Sigmoid colon (tissue), 7 donors: Measurements from ENCODE around the gene GUCY1A2. TPM values are rescaled to one million over a fixed set of nuclear protein-coding genes. Genes with fewer than 3 reads are reported as not detected.
"Not testable (repeated sequence)": the region's sequence is repeated elsewhere in the genome, so short reads cannot be mapped to it uniquely, and the experiment has no call there.

Experiments
- DNase-seq: peaks from one replicate; pipeline ENCODE4 v3.0.0-alpha.2; 2019
- H3K27ac ChIP-seq, 4 donors: fragments of 200-600 bp; sonication (generic); one replicate each; pipeline ENCODE4 v1.5.1; 2016 to 2019; ENCODE audit warnings: mild to moderate bottlenecking in 1 of 4
- H3K27me3 ChIP-seq, 3 donors: fragments of 200-600 bp; sonication (generic); one replicate each; pipeline ENCODE4 v1.5.1; 2019; ENCODE audit warnings: mild to moderate bottlenecking in 1 of 3
- H3K36me3 ChIP-seq, 4 donors: fragments of 200-600 bp; sonication (generic); one replicate each; pipeline ENCODE4 v1.5.1; 2016 to 2019
- H3K4me1 ChIP-seq, 4 donors: fragments of 200-600 bp; sonication (generic); one replicate each; pipeline ENCODE4 v1.5.1; 2017 to 2019
- H3K4me3 ChIP-seq, 4 donors: fragments of 200-600 bp; sonication (generic); one replicate each; pipeline ENCODE4 v1.5.1; 2017 to 2019; ENCODE audit warnings: mild to moderate bottlenecking in 2 of 4, moderate library complexity in 1 of 4
- H3K9me3 ChIP-seq, 4 donors: fragments of 200-600 bp in 3 of 4; sonication (generic) in 3 of 4; one replicate each; pipeline versions ENCODE4 v1.5.1 to v1.6.1; 2013 to 2019
- EP300 ChIP-seq, 4 donors: sonication (generic); formaldehyde crosslinking; IDR thresholded peaks; one replicate each; pipeline ENCODE4 v1.6.1; 2017; ENCODE audit warnings: antibody characterized with exemption in 4 of 4
- POLR2A ChIP-seq, 2 donors: fragments of 450-650 bp; IDR thresholded peaks; one replicate each; pipeline ENCODE4 v1.6.1; 2016; ENCODE audit warnings: antibody characterized with exemption in 2 of 2, mild to moderate bottlenecking in 2 of 2, moderate library complexity in 2 of 2
- POLR2AphosphoS5 ChIP-seq, 4 donors: sonication (generic); formaldehyde crosslinking; IDR thresholded peaks; one replicate each; pipeline ENCODE4 v1.6.1; 2017; ENCODE audit warnings: antibody characterized with exemption in 4 of 4
- WGBS, 2 donors: extraction: QIAGEN DNeasy Blood & Tissue Kit; methylation state at CpG; one replicate each; pipeline ENCODE4 v1.1.7; 2013; 5-methylcytosine and 5-hydroxymethylcytosine counted together
- intact Hi-C: fragments of 100-400 bp; cut with DNase I; formaldehyde crosslinking; loops from one replicate; pipeline ENCODE4 v1.15.1; 2023
- polyA plus RNA-seq, 3 donors: library from polyadenylated mRNA; stranded (reverse); fragments of 200-250 nt; gene quantifications; one replicate each; pipeline ENCODE4 v1.2.3, GENCODE V29; 2013
- total RNA-seq, 4 donors: library from RNA; depleted of rRNA; stranded (reverse); fragments of >200 nt; gene quantifications; one replicate each; pipeline ENCODE4 v1.1.0, GENCODE V29; 2016
- TF ChIP-seq, protein P1 (sequence below), 4 experiments: fragments of 450-650 bp in 3 of 4; fragments of 200-600 bp in 1 of 4; IDR thresholded peaks; one replicate each; pipeline ENCODE4 v1.5.1; 2016 to 2019; ENCODE audit warnings: antibody characterized with exemption in 4 of 4, mild to moderate bottlenecking in 3 of 4, moderate library complexity in 2 of 4
- donor health status: healthy with polysubstance abuse.
- donor health status: Bipolar disorder and iron deficiency.
- donor health status: healthy.

Gene GUCY1A2
- total and polyA plus RNA-seq, 7 donors: under 0.01 to 2.9 (median 1.6) TPM; not detected in 1

GRCh38 chr11:106794058-106794457 lies 224.2 kb downstream of the GUCY1A2 start:
- no peak for TF ChIP-seq EP300 (IDR thresholded peaks at IDR 0.05)
- TF ChIP-seq, protein P1, sequence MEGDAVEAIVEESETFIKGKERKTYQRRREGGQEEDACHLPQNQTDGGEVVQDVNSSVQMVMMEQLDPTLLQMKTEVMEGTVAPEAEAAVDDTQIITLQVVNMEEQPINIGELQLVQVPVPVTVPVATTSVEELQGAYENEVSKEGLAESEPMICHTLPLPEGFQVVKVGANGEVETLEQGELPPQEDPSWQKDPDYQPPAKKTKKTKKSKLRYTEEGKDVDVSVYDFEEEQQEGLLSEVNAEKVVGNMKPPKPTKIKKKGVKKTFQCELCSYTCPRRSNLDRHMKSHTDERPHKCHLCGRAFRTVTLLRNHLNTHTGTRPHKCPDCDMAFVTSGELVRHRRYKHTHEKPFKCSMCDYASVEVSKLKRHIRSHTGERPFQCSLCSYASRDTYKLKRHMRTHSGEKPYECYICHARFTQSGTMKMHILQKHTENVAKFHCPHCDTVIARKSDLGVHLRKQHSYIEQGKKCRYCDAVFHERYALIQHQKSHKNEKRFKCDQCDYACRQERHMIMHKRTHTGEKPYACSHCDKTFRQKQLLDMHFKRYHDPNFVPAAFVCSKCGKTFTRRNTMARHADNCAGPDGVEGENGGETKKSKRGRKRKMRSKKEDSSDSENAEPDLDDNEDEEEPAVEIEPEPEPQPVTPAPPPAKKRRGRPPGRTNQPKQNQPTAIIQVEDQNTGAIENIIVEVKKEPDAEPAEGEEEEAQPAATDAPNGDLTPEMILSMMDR (IDR thresholded peaks at IDR 0.05): no peak
- TF ChIP-seq POLR2A (IDR thresholded peaks at IDR 0.05): no peak
- TF ChIP-seq POLR2AphosphoS5 (IDR thresholded peaks at IDR 0.05): no peak
- H3K27me3 ChIP-seq: no peaks in the 10 kb centered on the region
- no peaks in the 10 kb centered on the region for H3K4me1 ChIP-seq
- H3K27ac ChIP-seq: no peak overlapping the region
- intact Hi-C loops: no loop called here
- H3K9me3 ChIP-seq: peaks cover 0 to 5% (median 0%) of the 10 kb centered on the region in 4 donors
- DNase-seq: no peak
- H3K36me3 ChIP-seq: no peaks in the 10 kb centered on the region
- no peak overlapping the region for H3K4me3 ChIP-seq

- DNase-seq: no peak
- TF ChIP-seq, protein P1 (IDR thresholded peaks at IDR 0.05): no peak
- TF ChIP-seq EP300 (IDR thresholded peaks at IDR 0.05) (no peak), POLR2A (IDR thresholded peaks at IDR 0.05) (no peak), POLR2AphosphoS5 (IDR thresholded peaks at IDR 0.05) (no peak)
- Histone ChIP-seq H3K27ac (no peak overlapping the region), H3K36me3 (no peaks in the 10 kb centered on the region), H3K4me3 (no peak overlapping the region), H3K4me1 (peaks cover 0 to 9% (median 2%) of the 10 kb centered on the region in 4 donors), H3K27me3 (no peaks in the 10 kb centered on the region), H3K9me3 (peaks cover 0 to 5% (median 0%) of the 10 kb centered on the region in 4 donors)
- WGBS, 2 donors: 89 to 91% methylated on average over 3 of the region's 3 CpGs
- intact Hi-C loops: no loop called here
These were observed 228.9 kb downstream of the GUCY1A2 start for GRCh38 chr11:106789406-106789805.

GRCh38 chr11:106787454-106787853 lies 230.8 kb downstream of the GUCY1A2 start:
- Histone ChIP-seq H3K27ac (no peak overlapping the region), H3K27me3 (no peaks in the 10 kb centered on the region), H3K4me3 (no peak overlapping the region), H3K9me3 (peaks cover 0 to 5% (median 0%) of the 10 kb centered on the region in 4 donors), H3K4me1 (peaks cover 0 to 9% (median 2%) of the 10 kb centered on the region in 4 donors), H3K36me3 (no peaks in the 10 kb centered on the region)
- no peak for DNase-seq
- WGBS, 2 donors: 85 to 96% methylated on average over 1 of the region's 1 CpG
- intact Hi-C loops: no loop called here
- TF ChIP-seq, protein P1 (IDR thresholded peaks at IDR 0.05): no peak
- TF ChIP-seq EP300 (IDR thresholded peaks at IDR 0.05) (no peak), POLR2A (IDR thresholded peaks at IDR 0.05) (no peak), POLR2AphosphoS5 (IDR thresholded peaks at IDR 0.05) (no peak)

- no peak overlapping the region for H3K4me3 ChIP-seq
- H3K27me3 ChIP-seq: no peaks in the 10 kb centered on the region
- H3K36me3 ChIP-seq: no peaks in the 10 kb centered on the region
- no peak for DNase-seq
- TF ChIP-seq EP300 (IDR thresholded peaks at IDR 0.05) (no peak), POLR2AphosphoS5 (IDR thresholded peaks at IDR 0.05) (no peak)
- TF ChIP-seq, protein P1 (IDR thresholded peaks at IDR 0.05): no peak
- peaks cover 0 to 5% (median 0%) of the 10 kb centered on the region in 4 donors for H3K9me3 ChIP-seq
- intact Hi-C loops: no loop called here
- peaks cover 0 to 9% (median 2%) of the 10 kb centered on the region in 4 donors for H3K4me1 ChIP-seq
- H3K27ac ChIP-seq: no peak overlapping the region
- WGBS, 2 donors: 67 to 69% methylated on average over 3 of the region's 3 CpGs
These were observed 232.2 kb downstream of the GUCY1A2 start for GRCh38 chr11:106785913-106786650.

GRCh38 chr11:106777302-106777701 lies 241.0 kb downstream of the GUCY1A2 start:
- intact Hi-C loops, H3K4me1 ChIP-seq, H3K9me3 ChIP-seq, H3K27ac ChIP-seq, H3K36me3 ChIP-seq, H3K27me3 ChIP-seq, DNase-seq, H3K4me3 ChIP-seq: not testable (repeated sequence)
- 95 to 96% methylated on average over 8 of the region's 8 CpGs for WGBS, 2 donors
